ENCODE measurements around the gene TSNAX.
"Not testable (repeated sequence)": the region's sequence is repeated elsewhere in the genome, so short reads cannot be mapped to it uniquely, and the experiment has no call there.

TSNAX gene

DNA sequence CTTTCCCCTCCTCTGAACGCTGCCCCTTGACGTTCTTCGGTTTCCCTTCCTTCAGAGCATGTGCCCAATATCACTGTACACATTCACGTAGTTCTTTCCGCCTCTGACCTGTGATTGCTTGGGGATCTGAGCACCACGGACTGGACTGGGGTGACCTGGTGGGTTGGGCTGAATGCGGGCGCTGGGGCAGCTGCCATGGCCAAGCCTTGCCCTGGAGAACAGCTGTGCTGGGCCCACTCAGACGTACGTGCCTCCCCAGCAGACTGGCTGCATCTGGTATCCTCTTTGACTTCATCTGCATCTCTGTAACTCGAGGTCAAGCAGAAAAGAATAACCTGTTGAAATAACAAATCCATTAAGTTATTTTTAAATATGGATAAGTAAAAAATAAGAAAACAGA, 63.0 kb downstream of the TSNAX start:
- no peaks in the 10 kb centered on the region for H3K36me3 ChIP-seq (ENCODE audit: insufficient read depth, low read length)
- H3K9ac ChIP-seq (ENCODE audit: low read depth, low read length, poor library complexity, severe bottlenecking), result no peak overlapping the region
- H3K4me3 ChIP-seq (ENCODE audit: low read length, poor library complexity, severe bottlenecking), result no peak overlapping the region
- H3K27me3 ChIP-seq (ENCODE audit: insufficient read depth, low read length, poor library complexity, severe bottlenecking), result no peaks in the 10 kb centered on the region
- H3K79me2 ChIP-seq (ENCODE audit: insufficient read depth, low read length), result no peaks in the 10 kb centered on the region
- no peaks in the 10 kb centered on the region for H4K20me1 ChIP-seq (ENCODE audit: insufficient read depth, low read length, poor library complexity, severe bottlenecking)
- H3K4me2 ChIP-seq (ENCODE audit: low read depth, low read length, poor library complexity, severe bottlenecking), result no peak overlapping the region
- H2AFZ ChIP-seq (ENCODE audit: low read length), result no peak overlapping the region
- TF ChIP-seq EZH2phosphoT487 (IDR thresholded peaks at IDR 0.05; ENCODE audit: borderline replicate concordance), result no peak
- TF ChIP-seq, protein P1, sequence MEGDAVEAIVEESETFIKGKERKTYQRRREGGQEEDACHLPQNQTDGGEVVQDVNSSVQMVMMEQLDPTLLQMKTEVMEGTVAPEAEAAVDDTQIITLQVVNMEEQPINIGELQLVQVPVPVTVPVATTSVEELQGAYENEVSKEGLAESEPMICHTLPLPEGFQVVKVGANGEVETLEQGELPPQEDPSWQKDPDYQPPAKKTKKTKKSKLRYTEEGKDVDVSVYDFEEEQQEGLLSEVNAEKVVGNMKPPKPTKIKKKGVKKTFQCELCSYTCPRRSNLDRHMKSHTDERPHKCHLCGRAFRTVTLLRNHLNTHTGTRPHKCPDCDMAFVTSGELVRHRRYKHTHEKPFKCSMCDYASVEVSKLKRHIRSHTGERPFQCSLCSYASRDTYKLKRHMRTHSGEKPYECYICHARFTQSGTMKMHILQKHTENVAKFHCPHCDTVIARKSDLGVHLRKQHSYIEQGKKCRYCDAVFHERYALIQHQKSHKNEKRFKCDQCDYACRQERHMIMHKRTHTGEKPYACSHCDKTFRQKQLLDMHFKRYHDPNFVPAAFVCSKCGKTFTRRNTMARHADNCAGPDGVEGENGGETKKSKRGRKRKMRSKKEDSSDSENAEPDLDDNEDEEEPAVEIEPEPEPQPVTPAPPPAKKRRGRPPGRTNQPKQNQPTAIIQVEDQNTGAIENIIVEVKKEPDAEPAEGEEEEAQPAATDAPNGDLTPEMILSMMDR (conservative IDR thresholded peaks at IDR 0.05; ENCODE audit: low read length), result no peak
- H3K9me3 ChIP-seq (ENCODE audit: insufficient read depth, low read depth, low read length), result no peaks in the 10 kb centered on the region
- no peaks in the 10 kb centered on the region for H3K4me1 ChIP-seq (ENCODE audit: insufficient read depth, low read length, poor library complexity, severe bottlenecking)
- no peaks in the 10 kb centered on the region for H3K9me2 ChIP-seq (replicated peaks; ENCODE audit: low read depth, low read length)
- H3F3A ChIP-seq (ENCODE audit: low read depth), result no peaks in the 10 kb centered on the region

DNA sequence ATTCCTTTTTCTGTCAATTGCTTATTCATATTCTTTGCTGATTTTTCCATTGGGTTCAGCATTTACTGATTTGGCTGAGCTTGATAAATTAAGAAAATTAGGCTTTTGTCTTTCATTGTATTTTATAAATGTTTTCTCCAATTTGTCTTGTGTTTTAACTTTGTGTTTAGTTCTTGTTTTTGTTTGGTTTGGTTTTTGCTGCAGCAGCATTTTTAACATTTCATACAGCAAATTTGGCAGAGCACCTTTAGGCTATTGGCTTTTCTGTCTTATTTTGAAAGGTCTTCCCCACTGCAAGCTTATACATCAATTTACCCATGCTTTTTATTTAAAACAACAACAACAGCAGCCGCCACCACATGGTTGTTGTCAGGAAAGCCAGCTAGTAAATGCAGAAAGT, 64.3 kb downstream of the TSNAX start:
- TF ChIP-seq, protein P1 (conservative IDR thresholded peaks at IDR 0.05; ENCODE audit: low read length), result no peak
- no peak for TF ChIP-seq EZH2phosphoT487 (IDR thresholded peaks at IDR 0.05; ENCODE audit: borderline replicate concordance)
- Histone ChIP-seq H3K9me2 (replicated peaks; ENCODE audit: low read depth, low read length) (no peaks in the 10 kb centered on the region), H3K79me2 (ENCODE audit: insufficient read depth, low read length) (no peaks in the 10 kb centered on the region), H3K9ac (ENCODE audit: low read depth, low read length, poor library complexity, severe bottlenecking) (no peak overlapping the region), H2AFZ (ENCODE audit: low read length) (no peak overlapping the region), H3K4me2 (ENCODE audit: low read depth, low read length, poor library complexity, severe bottlenecking) (no peak overlapping the region), H3K36me3 (ENCODE audit: insufficient read depth, low read length) (no peaks in the 10 kb centered on the region), H3F3A (ENCODE audit: low read depth) (no peaks in the 10 kb centered on the region), H4K20me1 (ENCODE audit: insufficient read depth, low read length, poor library complexity, severe bottlenecking) (no peaks in the 10 kb centered on the region), H3K4me1 (ENCODE audit: insufficient read depth, low read length, poor library complexity, severe bottlenecking) (no peaks in the 10 kb centered on the region), H3K4me3 (ENCODE audit: low read length, poor library complexity, severe bottlenecking) (no peak overlapping the region), H3K27me3 (ENCODE audit: insufficient read depth, low read length, poor library complexity, severe bottlenecking) (no peaks in the 10 kb centered on the region), H3K9me3 (ENCODE audit: insufficient read depth, low read depth, low read length) (no peaks in the 10 kb centered on the region)

DNA sequence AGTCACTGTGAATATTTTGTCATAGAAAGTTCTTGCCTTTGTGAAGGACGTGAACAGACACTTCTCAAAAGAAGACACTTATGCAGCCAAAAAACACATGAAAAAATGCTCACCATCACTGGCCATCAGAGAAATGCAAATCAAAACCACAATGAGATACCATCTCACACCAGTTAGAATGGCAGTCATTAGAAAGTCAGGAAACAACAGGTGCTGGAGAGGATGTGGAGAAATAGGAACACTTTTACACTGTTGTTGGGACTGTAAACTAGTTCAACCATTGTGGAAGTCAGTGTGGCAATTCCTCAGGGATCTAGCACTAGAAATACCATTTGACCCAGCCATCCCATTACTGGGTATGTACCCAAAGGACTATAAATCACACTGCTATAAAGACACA, 64.8 kb downstream of the TSNAX start:
- not testable (repeated sequence) for H3F3A ChIP-seq (ENCODE audit: low read depth); H4K20me1 ChIP-seq (ENCODE audit: insufficient read depth, low read length, poor library complexity, severe bottlenecking); H3K4me3 ChIP-seq (ENCODE audit: low read length, poor library complexity, severe bottlenecking); H3K79me2 ChIP-seq (ENCODE audit: insufficient read depth, low read length); H3K4me2 ChIP-seq (ENCODE audit: low read depth, low read length, poor library complexity, severe bottlenecking); H3K27me3 ChIP-seq (ENCODE audit: insufficient read depth, low read length, poor library complexity, severe bottlenecking); H3K9me2 ChIP-seq (replicated peaks; ENCODE audit: low read depth, low read length); H3K9me3 ChIP-seq (ENCODE audit: insufficient read depth, low read depth, low read length); H2AFZ ChIP-seq (ENCODE audit: low read length); H3K9ac ChIP-seq (ENCODE audit: low read depth, low read length, poor library complexity, severe bottlenecking); H3K36me3 ChIP-seq (ENCODE audit: insufficient read depth, low read length); H3K4me1 ChIP-seq (ENCODE audit: insufficient read depth, low read length, poor library complexity, severe bottlenecking)

GRCh38 chr1:231594123-231594522, 65.7 kb downstream of the TSNAX start:
- H3F3A ChIP-seq (ENCODE audit: low read depth), result no peaks in the 10 kb centered on the region
- H3K27me3 ChIP-seq (ENCODE audit: insufficient read depth, low read length, poor library complexity, severe bottlenecking), result no peaks in the 10 kb centered on the region
- no peaks in the 10 kb centered on the region for H4K20me1 ChIP-seq (ENCODE audit: insufficient read depth, low read length, poor library complexity, severe bottlenecking)
- no peak overlapping the region for H3K4me3 ChIP-seq (ENCODE audit: low read length, poor library complexity, severe bottlenecking)
- no peaks in the 10 kb centered on the region for H3K9me2 ChIP-seq (replicated peaks; ENCODE audit: low read depth, low read length)
- H3K79me2 ChIP-seq (ENCODE audit: insufficient read depth, low read length), result no peaks in the 10 kb centered on the region
- no peak overlapping the region for H3K4me2 ChIP-seq (ENCODE audit: low read depth, low read length, poor library complexity, severe bottlenecking)
- no peak overlapping the region for H2AFZ ChIP-seq (ENCODE audit: low read length)
- no peaks in the 10 kb centered on the region for H3K36me3 ChIP-seq (ENCODE audit: insufficient read depth, low read length)
- H3K9ac ChIP-seq (ENCODE audit: low read depth, low read length, poor library complexity, severe bottlenecking), result no peak overlapping the region
- H3K4me1 ChIP-seq (ENCODE audit: insufficient read depth, low read length, poor library complexity, severe bottlenecking), result peaks cover 7% of the 10 kb centered on the region
- TF ChIP-seq, protein P1 (conservative IDR thresholded peaks at IDR 0.05; ENCODE audit: low read length), result no peak
- TF ChIP-seq EZH2phosphoT487 (IDR thresholded peaks at IDR 0.05; ENCODE audit: borderline replicate concordance), result no peak
- no peaks in the 10 kb centered on the region for H3K9me3 ChIP-seq (ENCODE audit: insufficient read depth, low read depth, low read length)
